ENCODE data around the gene PARP3.

The PARP3 gene

GRCh38 chr3:51934139-51934850 lies 7.9 kb upstream of the PARP3 start:
- DNase-seq, result no peak

GRCh38 chr3:51934991-51935885 lies 6.9 kb upstream of the PARP3 start:
- no peak for DNase-seq

GRCh38 chr3:51935886-51936755 lies 6.0 kb upstream of the PARP3 start:
- DNase-seq, result no peak

- DNase-seq, result no peak
These were observed 5.1 kb upstream of the PARP3 start for GRCh38 chr3:51937014-51937413.

- no peak for DNase-seq
These were observed 4.3 kb upstream of the PARP3 start for GRCh38 chr3:51937611-51938450.

- no peak for DNase-seq
These were observed 3.3 kb upstream of the PARP3 start for GRCh38 chr3:51938780-51939425.

GRCh38 chr3:51940648-51941462 lies 1.3 kb upstream of the PARP3 start:
- DNase-seq, result no peak

GRCh38 chr3:51941463-51941797 lies 733 bp upstream of the PARP3 start:
- no peak for DNase-seq

GRCh38 chr3:51942603-51943450 lies 664 bp downstream of the PARP3 start:
- peak; percentile 49 for DNase-seq

GRCh38 chr3:51943451-51944391 lies 1.6 kb downstream of the PARP3 start:
- peak; percentile 30 for DNase-seq

GRCh38 chr3:51944451-51945021 lies 2.4 kb downstream of the PARP3 start:
- peak; percentile 17 for DNase-seq

- DNase-seq, result peak; percentile 23
These were observed 3.1 kb downstream of the PARP3 start for GRCh38 chr3:51945031-51945840.

GRCh38 chr3:51945926-51946705 lies 4.0 kb downstream of the PARP3 start:
- peak; percentile 18 for DNase-seq

GRCh38 chr3:51946796-51947195 lies 4.6 kb downstream of the PARP3 start:
- peak; percentile 16 for DNase-seq

GRCh38 chr3:51947215-51947900 lies 5.2 kb downstream of the PARP3 start:
- DNase-seq, result no peak

GRCh38 chr3:51948016-51948580 lies 5.9 kb downstream of the PARP3 start:
- peak; percentile 14 for DNase-seq

Measured in femur (tissue), 1 donor.